ENCODE results near the gene CTSS.
"Not testable (repeated sequence)": the region's sequence is repeated elsewhere in the genome, so short reads cannot be mapped to it uniquely, and the experiment has no call there.

Gene CTSS

DNA sequence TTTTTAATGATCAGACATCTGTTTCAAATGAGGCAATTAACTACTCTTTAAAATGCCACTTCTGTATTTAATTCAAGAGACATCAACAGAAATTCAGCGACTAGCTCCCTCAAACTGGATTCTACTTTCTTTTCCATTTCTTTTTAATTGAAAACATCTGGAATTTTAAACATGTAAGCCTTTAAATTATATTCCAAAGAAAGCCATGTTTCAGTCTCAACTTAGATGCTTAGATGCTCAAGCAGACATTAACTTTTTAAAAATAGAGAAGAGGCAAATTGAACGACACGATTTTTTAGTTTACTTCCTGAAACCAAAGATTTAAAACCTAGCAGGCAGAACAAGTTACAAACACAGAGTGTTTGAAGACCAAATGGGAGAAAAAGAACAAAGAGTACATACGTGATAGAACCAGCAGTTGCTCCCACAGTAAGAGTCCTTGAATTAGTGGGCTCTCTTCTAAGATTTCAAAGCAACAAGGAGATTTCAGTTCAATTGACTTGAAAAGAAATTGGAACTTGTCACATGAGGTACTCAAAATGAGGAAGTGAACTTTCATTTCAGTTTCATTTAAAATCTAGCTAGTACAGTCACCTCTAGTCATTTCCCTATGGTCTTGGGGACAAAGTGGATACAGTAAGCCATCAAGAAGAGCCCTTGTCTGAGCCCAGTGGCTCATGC is at the start of gene CTSS:
TSS of gene CTSS (minus strand) at position 483 of the 681 bp plus-strand sequence. CDS start 1,015 bp downstream, outside the sequence.
- DNase-seq (ENCODE audit: low read depth in 2 of 2, low spot score in 1 of 2): no peak

DNA sequence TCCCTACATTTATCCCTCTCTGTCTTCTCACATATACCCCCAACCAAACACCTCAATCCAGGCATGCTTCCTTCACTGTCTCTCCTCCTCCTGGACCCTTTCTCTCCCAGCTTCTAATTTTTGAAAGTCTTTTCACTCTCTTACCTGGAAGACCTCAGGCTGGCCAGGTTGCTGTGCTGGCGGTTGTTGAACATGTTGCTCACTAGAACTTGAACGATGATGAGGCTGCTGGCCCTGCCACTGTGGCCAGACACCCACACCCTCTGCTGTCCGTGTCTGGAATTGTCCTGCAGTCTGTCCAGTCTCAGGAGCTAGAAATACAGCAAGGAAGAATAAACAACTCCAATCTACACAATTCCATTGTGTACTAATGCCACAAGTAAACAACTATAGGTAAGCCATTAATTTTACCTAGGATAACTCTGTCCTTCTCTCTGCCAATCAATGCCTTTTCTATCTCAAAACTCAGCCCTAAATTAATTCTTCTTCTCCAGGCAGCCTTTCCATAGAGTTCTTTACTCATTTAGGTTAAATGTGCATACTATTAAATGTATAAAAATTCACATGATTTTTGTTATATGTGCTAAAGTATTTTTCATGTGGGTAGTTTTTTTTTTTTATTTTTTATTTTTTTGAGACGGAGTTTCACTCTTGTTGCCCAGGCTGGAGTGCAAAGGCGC is 47.6 kb upstream of the CTSS start:
- no peak for DNase-seq (ENCODE audit: low read depth in 2 of 2, low spot score in 1 of 2)

DNA sequence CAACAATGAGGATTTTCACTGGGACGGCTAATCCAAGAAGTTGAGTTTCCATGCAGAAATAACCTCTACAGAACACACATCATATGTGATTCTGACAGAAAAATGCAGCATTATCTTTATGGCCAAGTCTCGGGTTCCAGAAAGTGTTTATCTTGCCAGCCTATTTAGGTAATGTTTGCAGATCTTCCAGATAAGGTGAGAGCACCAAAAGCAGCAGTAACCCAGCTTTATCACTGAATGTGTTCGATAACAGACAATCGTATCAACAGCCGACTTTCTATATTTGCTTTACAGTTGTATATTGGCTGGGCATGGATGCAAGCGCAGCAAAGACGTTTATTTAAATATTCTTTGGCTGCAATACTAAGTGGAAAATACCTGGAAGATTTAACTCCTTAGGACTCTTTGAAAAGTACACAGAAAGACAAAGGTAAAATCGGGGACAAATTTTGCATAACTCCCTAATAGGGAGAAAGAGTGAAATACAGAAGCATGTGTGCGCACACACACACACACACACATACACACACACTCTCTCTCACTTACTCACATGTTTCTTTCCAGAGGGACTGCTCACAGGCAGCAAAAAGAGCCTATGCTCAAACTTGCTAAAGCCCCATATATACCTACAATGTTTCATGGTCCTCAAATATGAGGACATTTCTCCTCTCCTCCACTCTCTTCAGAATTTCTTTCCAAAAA is 45.5 kb upstream of the CTSS start:
- no peak for DNase-seq (ENCODE audit: low read depth in 2 of 2, low spot score in 1 of 2)

DNA sequence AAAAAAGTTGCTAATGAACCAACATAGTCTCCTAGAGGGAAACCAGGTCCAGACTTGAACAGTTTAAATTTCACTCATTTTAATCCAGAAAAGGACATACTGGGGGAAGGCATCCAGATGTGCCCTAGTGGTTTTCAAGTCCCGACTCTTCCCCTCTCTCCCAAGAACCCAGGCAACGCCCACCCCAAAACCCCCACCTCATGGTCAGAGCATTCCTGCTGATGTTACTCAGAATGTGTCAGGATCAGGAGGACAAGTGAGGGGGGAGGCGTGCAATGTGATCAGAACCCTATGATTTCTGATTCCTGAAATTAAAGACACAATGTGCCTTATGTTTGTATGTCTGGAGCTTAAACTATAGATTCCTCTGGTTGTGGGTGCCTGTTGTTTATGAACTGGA is 44.1 kb upstream of the CTSS start:
- no peak for DNase-seq (ENCODE audit: low read depth in 2 of 2, low spot score in 1 of 2)

DNA sequence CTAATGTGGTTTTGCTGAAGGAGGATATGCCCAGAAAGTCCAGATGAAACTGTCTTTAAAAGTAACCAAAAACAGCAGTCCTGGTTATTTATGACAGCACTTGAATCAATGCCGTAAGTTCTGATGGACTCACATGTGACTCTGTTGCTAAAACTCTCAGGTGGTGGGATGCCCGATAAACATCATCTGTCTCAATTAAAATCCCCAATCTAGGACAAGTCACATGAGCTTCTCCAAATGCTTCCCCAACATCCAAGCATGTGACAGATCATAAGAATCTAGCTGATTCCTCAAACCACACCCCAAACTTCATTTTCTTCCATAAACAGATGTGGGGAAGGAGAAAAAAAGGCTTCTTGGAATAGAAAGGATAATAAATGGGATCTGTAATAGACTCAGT is 43.3 kb upstream of the CTSS start:
- no peak for DNase-seq (ENCODE audit: low read depth in 2 of 2, low spot score in 1 of 2)

DNA sequence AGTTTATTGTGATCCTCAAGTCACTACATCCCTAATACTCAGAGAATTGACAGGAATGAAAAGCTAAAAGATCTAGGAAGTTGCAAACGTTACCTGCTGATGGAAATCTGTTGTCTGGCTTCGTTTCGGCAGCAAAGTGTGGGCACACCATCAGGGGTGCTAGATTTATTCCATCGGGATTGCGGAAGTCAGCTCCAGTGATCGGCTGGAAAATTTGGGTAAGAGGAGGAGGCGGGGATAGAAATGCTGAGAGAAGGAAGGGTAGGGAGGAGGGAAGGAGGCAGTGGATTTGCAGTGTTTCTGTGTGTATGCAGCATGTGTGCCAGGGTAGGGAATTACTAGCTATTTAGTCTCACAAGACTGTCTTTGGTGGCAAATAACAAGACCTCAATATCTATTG is 42.5 kb upstream of the CTSS start, which contains the start of gene CTSK:
TSS of gene CTSK (minus strand) at position 140 of the 400 bp plus-strand sequence. CDS start 1,455 bp downstream, outside the sequence.
- DNase-seq (ENCODE audit: low read depth in 2 of 2, low spot score in 1 of 2): no peak

DNA sequence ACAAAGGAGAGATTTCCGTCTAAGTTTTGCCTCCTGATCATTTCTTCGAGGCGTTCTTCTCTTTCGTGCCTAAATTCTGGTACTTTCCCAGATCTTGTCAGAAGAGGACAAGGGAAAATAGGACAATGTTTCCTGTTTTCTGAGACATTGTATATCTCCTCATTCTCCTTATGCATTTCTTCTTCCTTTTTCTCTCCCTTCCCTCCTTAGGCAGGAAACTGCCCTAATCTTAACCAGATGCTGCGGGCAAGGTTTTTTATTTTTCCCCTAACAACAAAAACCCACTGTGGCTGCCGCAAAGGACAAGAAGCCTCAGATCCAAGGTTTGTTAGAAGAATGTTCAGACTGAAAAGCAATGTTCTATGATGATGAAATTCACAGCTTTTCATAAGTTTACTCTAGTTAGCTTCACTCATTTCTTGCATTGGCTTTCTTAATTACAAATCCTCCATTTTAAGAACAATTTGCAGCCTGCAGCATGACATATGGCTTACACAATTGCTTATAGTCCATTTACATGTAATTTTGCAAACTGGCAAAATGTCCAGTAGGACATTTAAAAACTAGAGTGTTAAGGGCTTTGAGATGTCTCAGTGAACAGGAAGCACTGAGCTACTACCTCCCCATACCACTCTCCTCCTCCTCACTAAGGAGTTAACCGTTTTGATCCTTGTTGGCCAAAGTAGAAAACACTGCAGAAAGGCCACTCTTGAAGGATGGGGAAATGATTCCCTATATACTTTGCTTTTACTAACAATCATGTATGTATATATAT is 41.9 kb upstream of the CTSS start:
- DNase-seq (ENCODE audit: low read depth in 2 of 2, low spot score in 1 of 2): no peak

DNA sequence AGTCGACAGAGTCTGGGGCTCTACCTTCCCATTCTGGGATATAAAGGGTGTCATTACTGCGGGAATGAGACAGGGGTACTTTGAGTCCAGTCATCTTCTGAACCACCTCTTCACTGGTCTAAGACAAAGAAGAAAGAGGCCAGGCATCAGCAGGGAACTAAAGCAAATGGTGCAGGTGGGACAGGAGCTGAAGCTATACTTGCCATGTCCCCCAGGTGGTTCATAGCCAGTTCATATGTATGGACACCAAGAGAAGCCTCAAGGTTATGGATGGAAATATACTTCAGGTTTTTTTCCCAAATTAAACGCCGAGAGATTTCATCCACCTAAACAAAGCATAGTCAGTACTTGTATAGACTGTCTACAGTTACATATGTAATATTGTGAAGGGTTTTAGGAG is 40.3 kb upstream of the CTSS start:
- DNase-seq (ENCODE audit: low read depth in 2 of 2, low spot score in 1 of 2): no peak

DNA sequence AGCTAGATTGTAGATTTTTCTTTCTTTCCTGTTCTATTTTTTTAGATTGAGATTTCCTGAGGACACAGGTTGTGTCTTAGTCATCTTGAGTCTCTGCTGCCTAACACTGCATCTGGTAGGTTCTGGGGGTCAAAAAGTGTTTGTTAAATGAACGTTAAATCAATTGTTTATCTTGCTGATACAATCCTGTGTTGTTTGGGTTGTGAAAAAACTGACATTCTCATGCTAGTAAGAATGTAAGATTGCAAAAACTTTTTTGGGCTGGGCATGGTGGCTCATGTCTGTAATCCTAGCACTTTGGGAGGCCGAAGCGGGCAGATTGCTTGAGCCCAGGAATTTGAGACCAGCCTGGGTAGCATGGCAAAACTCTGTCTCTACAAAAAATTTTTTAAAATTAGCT is 39.1 kb upstream of the CTSS start:
- no peak for DNase-seq (ENCODE audit: low read depth in 2 of 2, low spot score in 1 of 2)

DNA sequence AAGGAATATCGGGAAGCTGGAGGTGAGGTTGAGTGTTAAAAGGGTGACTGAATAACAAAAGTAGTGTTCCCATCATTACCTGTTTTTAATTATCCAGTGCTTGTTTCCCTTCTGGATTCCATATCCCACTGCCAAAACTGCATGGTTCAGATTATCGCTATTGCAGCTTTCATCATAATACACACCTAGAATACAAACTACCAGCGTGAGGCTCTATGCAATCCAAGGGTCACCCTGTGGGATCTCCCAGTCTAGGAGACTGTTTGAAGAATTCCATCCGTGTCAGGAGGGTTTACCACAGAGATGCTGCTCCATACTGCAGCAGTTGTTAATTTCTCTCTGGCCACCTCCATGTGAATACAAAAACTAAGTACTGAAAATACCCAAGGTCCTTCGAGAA is 33.5 kb upstream of the CTSS start:
- DNase-seq (ENCODE audit: low read depth in 2 of 2, low spot score in 1 of 2): no peak

DNA sequence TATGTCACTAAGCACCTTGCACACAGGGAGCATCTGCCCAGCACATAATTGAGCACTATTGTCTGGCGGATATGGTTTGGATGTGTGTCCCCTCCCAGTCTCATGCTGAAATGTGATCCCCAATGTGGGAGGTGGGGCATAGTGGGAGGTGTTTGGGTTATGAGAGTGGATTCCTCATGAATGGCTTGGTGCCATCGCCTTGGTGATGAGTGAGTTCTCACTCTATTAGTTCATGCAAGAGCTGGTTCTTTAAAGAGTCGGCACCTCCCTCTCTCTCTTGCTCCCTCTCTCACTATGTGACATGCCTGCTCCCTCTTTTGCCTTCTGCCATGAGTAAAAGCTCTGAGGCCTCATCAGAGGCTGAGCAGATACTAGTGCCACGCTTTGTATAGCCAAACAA is 32.9 kb upstream of the CTSS start:
- no peak for DNase-seq (ENCODE audit: low read depth in 2 of 2, low spot score in 1 of 2)

DNA sequence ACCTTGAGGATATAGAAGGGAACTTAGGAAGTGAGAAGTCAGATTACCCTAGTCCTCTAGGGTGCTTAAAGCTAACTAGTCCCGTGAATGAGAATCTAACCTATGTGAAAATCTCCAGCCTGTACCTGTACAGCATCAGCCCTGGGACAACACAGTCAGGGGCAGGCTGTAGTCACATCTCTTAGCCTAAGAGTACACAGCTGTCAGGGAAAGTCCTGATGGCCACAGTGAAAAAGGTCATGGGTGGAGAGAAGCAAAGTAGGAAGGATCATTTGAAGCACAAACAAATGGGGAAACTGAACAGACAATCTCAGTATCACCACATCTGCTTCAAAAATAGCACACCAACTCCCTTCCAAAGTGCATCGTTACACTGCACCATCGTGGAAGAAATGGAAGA is 30.8 kb upstream of the CTSS start:
- DNase-seq (ENCODE audit: low read depth in 2 of 2, low spot score in 1 of 2): no peak

DNA sequence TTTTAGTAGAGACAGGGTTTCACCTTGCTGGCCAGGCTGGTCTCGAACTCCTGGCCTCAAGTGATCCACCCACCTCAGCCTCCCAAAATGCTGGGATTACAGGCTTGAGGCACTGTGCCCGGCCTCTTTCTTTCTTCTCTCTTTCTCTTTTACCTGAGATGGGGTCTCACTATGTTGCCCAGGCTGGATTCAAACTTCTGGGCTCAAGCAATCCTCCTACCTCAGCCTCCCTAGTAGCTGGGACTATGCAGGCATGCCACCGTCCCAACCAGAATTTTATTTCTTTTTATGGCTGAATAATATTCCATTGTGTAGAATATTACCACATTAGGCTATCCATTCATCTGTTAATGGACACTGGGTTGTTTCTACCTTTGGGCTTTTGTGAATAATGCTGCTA is 28.2 kb upstream of the CTSS start:
- not testable (repeated sequence) for DNase-seq (ENCODE audit: low read depth in 2 of 2, low spot score in 1 of 2)

DNA sequence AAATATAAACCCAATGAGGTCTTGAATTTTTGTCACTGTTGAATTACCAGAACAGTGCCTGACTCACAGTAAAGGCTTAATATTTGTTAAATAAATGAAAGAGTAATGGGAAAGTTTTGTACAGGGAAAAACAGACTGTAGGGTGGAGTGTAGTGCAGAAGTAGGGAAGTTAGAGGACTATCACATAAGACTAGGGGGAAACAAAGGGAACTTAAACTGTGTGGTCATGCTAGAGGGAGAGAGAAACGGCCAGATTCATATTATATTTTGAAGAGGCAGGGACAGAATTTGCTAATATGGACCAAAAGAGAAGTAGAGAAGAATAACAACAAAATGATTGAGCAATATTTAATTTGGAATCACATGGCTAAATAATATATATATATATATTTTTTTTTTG is 27.6 kb upstream of the CTSS start:
- no peak for DNase-seq (ENCODE audit: low read depth in 2 of 2, low spot score in 1 of 2)

DNA sequence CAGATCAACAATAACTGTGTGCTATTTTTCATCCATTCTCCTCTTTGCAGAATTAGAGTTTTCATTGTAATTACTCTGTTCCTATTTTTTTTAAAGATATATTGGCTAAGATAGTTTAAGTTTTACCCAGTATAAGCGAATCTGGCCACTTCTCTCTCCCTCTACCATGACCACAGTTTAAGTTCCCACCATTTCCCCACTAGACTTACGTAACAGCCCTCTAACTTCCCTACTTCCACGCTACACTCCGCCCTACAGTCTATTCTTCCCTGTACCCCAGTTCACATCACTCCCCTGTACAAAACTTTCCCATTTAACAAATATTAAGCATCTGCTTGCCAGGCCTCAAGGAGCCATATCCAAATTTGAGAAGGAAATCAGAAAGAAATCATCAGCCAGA is 26.0 kb upstream of the CTSS start:
- no peak for DNase-seq (ENCODE audit: low read depth in 2 of 2, low spot score in 1 of 2)

DNA sequence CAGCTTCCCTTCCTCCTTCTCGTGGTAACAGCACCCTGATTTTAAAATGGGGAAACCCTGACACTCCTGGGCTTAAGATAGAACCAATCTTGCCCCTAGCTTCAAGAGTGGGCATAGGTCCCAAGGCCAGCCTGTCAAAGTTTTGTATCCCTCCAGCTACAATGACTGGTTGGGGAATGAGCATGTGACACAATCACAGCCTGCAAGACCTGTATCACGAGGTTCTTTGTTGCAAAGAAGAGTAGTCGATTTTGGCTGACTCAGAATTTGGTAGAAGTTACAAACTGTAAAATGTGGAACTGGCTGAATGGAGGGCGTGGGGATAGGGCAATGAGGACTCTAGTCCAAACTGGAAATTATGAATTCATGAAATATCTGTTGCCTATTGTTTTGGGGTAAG is 23.8 kb upstream of the CTSS start:
- DNase-seq (ENCODE audit: low read depth in 2 of 2, low spot score in 1 of 2): no peak

DNA sequence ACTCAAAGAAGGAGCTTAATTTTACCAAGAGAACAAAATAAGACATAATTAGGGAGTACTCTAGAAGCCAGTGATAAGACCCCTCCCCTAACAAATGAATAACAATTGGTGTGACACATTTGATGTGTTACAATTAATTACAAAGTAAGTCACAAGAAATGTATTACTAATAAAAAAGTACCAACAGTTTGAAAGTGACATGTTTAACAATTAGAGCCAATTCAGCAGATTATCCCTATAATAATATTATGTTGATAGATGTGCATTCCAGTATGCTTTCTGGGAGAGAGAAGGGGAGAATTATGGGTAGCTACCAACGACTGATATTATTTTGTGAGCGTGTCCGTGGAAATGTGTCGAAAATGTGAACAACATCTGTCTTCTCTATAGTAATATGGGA is 23.4 kb upstream of the CTSS start:
- no peak for DNase-seq (ENCODE audit: low read depth in 2 of 2, low spot score in 1 of 2)

DNA sequence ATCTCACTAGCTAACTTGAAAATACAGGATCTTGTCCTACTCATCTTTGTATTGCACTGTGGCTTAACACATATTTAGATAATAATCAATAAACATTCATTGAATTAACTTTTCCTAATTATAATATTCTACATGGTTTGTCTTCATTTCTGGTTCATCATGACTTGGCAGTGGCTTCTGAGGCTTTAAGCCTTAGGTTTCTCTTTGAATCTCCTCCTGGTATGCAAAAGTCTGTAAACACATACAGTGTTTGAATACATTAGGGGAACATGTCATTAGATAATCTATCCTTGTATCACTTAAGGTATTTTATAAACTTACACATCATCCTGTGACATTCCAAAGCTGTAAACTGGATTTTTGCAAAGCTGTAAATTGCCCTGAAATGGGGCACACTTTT is 21.9 kb upstream of the CTSS start:
- no peak for DNase-seq (ENCODE audit: low read depth in 2 of 2, low spot score in 1 of 2)

DNA sequence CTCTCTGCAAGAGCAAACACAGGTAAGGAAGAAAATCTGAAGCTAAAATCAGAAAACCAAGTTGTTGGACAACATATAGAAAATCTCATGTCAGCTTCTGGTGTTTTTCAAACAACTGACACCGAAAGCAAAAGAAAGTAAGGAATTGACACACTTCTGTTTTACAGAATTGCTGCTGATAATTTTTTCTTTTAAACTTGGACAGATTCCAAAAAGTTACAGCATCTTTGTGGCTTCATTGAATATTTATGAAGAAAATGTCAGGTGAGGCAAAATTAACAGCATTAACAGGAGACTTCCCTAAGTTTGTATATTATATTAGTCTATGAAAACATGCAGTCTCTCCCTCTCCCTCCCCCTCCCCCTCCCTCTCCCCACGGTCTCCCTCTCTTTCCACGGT is 14.9 kb upstream of the CTSS start:
- DNase-seq (ENCODE audit: low read depth in 2 of 2, low spot score in 1 of 2): no peak

DNA sequence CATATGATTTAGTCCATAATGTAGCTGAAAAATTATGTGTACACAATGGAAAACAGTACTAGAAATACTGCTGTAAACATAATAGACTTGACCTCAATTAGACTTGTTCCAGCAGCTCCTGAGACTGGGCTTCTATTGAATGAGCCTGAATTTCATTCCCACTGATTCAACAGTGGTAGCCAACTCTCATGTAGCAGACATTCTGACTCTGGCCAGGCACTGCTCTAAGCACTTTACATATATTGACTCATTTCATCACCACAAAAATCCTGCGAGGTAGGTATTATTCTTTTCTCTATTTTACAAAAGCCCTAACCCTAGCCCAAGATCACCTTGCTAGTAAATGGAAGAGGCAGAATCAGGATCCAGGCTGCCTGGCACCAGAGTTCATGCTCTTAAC is 12.8 kb upstream of the CTSS start:
- DNase-seq (ENCODE audit: low read depth in 2 of 2, low spot score in 1 of 2): no peak

DNA sequence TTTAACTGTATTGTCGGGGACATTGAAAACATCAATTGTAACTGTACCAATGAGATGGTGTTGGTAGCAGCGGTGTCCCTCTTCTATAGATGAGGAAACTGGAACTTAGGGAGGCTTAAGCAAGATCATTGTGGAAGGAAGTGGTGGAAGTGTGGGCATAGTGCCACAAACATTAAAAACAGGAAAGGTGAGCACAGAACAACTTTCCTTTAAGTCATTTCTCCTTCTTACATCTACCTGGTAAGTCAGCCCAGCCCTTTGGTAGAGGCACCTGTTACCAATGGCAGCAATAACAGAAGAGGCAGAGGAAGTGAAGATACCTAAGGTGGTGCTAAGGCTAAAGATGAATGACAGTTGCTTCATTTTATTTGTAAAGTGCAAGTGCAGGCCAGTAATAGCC is 12.0 kb upstream of the CTSS start:
- no peak for DNase-seq (ENCODE audit: low read depth in 2 of 2, low spot score in 1 of 2)
